ENCODE measurements around the gene DUSP9.

- TF ChIP-seq POLR2A (IDR thresholded peaks at IDR 0.05; ENCODE audit: low read depth, low read length) (no peak), SPI1 (IDR thresholded peaks at IDR 0.05; ENCODE audit: low read depth, low read length) (no peak), TAF1 (IDR thresholded peaks at IDR 0.05; ENCODE audit: low read depth, low read length) (no peak)
Observed at GRCh38 chrX:153639177-153640044, 7.6 kb upstream of the DUSP9 start.
